Peyer's patch (tissue), 4 donors: ENCODE measurements around the gene CLCN7.

Experiments
- POLR2A ChIP-seq, 2 donors: fragments of 450-650 bp; IDR thresholded peaks; one replicate each; pipeline ENCODE4 v1.5.1; 2017; ENCODE audit warnings: antibody characterized with exemption in 2 of 2, mild to moderate bottlenecking in 2 of 2, moderate library complexity in 2 of 2
- TF ChIP-seq, protein P1 (sequence below), 6 experiments: fragments of 450-650 bp in 4 of 6; fragments of 200-600 bp in 2 of 6; sonication (generic) in 1 of 6; IDR thresholded peaks; one replicate each; pipeline ENCODE4 v1.5.1; 2017 to 2019; ENCODE audit warnings: antibody characterized with exemption in 6 of 6, mild to moderate bottlenecking in 3 of 6, moderate library complexity in 1 of 6

DNA sequence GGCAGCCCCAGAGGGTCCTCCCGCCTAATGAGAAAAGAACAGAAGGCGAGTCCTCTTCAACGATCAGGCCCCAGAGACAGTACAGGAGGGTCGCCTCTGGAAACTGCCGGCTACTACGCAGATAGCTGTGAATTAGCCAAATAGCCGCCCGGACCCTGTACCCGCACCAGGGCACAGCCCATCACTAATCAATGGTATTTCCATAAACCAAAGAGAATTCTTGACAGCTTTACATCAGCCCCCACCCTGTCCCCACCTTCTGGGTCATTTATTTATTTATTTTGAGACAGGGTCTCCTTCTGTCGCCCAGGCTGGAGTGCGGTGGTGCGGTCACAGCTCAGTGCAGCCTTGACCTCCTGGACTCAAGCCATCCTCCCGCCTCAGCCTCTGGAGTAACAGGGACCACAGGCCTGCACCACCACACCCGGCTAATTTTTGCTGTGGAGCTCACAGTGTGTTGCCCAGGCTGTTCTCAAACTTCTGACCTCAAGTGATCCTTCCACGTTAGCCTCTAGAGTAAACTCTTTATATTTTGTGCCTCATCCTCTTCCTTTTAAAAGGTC is 805 bp upstream of the CLCN7 start:
- no peak for TF ChIP-seq POLR2A (IDR thresholded peaks at IDR 0.05)
- TF ChIP-seq, protein P1, sequence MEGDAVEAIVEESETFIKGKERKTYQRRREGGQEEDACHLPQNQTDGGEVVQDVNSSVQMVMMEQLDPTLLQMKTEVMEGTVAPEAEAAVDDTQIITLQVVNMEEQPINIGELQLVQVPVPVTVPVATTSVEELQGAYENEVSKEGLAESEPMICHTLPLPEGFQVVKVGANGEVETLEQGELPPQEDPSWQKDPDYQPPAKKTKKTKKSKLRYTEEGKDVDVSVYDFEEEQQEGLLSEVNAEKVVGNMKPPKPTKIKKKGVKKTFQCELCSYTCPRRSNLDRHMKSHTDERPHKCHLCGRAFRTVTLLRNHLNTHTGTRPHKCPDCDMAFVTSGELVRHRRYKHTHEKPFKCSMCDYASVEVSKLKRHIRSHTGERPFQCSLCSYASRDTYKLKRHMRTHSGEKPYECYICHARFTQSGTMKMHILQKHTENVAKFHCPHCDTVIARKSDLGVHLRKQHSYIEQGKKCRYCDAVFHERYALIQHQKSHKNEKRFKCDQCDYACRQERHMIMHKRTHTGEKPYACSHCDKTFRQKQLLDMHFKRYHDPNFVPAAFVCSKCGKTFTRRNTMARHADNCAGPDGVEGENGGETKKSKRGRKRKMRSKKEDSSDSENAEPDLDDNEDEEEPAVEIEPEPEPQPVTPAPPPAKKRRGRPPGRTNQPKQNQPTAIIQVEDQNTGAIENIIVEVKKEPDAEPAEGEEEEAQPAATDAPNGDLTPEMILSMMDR (IDR thresholded peaks at IDR 0.05): no peak
